ENCODE measurements around the gene TSEN54. TPM values are rescaled to one million over a fixed set of nuclear protein-coding genes. Genes with fewer than 3 reads are reported as not detected.

Gene TSEN54
- total and polyA plus RNA-seq, 2 donors = 36.3 to 91.0 TPM

DNA sequence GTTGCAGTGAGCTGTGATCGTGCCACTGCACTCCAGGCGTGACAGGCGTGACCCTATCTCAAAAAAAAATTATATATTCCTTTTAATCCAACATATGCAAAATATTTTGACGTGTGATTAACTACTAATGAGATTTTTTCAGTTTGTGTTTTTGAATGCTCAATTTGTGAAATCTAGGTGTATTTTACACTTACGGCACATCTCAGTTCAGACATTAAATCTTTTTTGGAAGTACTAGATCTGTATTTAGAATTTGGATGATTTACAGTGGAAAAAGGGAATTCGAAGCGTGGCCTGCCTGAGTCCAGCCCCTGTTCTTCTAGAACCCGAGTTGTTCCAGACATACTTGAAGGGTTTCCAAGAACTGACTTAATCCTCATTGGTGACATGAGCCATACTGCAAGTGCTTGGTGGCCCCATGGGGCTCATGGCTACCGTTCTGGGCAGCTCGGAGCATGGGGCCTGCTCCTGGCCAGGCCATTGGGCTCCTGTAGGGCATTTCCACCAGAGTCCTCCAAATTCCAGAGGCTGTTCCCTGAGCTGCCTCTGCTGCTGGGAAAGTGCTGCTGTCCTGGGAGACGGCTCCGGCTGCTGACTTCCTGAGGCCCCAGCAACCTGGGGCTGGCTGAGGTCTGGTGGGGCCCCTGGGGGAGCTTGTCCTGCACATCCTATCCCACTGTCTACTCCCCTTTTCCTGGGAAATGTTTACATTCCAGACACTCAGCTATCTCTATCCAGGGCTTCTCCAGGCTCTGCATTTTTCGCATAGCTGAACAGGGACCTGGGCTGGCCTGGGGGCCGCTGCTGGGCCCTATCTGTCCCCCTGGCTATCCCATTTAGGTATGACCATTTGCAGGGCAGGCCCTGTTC is 36.3 kb downstream of the TSEN54 start:
- H3K4me3 ChIP-seq (ENCODE audit: low read length in 2 of 2) = no peak overlapping the region
- 96% methylated on average over 14 of the region's 14 CpGs for WGBS
- no peaks in the 10 kb centered on the region for H3K9me3 ChIP-seq (ENCODE audit: control insufficient read depth in 2 of 2, insufficient read depth in 1 of 2, low read length in 1 of 2)
- no peaks in the 10 kb centered on the region for H3K27me3 ChIP-seq (ENCODE audit: control insufficient read depth in 2 of 2, insufficient read depth in 1 of 2, low read length in 1 of 2)
- H3K27ac ChIP-seq (ENCODE audit: low read depth in 1 of 2, low read length in 1 of 2) = no peak overlapping the region
- H3K36me3 ChIP-seq (ENCODE audit: control insufficient read depth in 2 of 2, insufficient read depth in 2 of 2, low read length in 1 of 2) = no peaks in the 10 kb centered on the region
- no peak for DNase-seq (ENCODE audit: low read depth in 6 of 9, low spot score in 9 of 9)
- H3K4me1 ChIP-seq (ENCODE audit: control insufficient read depth in 2 of 2, insufficient read depth in 2 of 2, low read length in 2 of 2) = no peaks in the 10 kb centered on the region

DNA sequence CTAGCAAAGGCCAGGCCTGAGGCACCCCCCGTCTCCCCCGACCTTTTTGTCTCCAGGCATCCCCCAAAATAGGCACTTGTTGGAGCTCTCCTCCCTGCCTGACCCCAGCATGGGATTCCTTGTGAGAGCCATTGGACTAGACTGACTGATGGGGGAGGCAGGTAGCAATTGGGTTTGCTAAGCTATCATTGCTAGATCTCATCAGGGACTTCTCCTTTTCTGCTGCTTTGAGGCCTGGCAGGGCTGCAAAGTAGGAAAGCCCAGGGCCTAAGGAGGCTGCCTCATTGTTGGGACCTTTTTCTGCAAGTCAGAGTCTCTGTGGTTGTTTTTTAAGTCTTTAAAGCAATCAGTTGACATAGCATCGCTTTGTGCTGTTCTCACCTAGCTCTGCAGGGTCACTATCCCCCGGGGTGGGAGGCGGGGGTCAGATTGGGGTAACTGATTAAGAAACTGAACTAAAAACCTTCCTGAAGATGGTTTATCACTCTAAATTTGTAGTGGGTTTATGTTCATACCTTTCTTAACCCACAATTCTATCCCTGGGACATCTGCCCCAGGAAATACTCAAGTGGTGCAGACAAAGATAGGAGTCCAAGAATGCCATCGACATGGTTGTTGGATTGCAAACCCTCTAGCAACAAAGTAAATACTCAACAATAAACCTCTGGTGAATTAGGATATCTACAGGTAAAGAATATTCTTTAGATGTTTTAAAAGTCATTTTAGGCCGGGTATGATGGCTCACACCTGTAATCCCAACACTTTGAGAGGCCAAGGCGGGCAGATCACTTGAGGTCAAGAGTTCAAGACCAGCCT is 37.2 kb downstream of the TSEN54 start:
- no peak for DNase-seq (ENCODE audit: low read depth in 6 of 9, low spot score in 9 of 9)
- Histone ChIP-seq H3K27ac (ENCODE audit: low read depth in 1 of 2, low read length in 1 of 2) (no peak overlapping the region), H3K4me1 (ENCODE audit: control insufficient read depth in 2 of 2, insufficient read depth in 2 of 2, low read length in 2 of 2) (no peaks in the 10 kb centered on the region), H3K36me3 (ENCODE audit: control insufficient read depth in 2 of 2, insufficient read depth in 2 of 2, low read length in 1 of 2) (no peaks in the 10 kb centered on the region), H3K4me3 (ENCODE audit: low read length in 2 of 2) (no peak overlapping the region), H3K27me3 (ENCODE audit: control insufficient read depth in 2 of 2, insufficient read depth in 1 of 2, low read length in 1 of 2) (no peaks in the 10 kb centered on the region), H3K9me3 (ENCODE audit: control insufficient read depth in 2 of 2, insufficient read depth in 1 of 2, low read length in 1 of 2) (no peaks in the 10 kb centered on the region)
- 90% methylated on average over 8 of the region's 8 CpGs for WGBS

DNA sequence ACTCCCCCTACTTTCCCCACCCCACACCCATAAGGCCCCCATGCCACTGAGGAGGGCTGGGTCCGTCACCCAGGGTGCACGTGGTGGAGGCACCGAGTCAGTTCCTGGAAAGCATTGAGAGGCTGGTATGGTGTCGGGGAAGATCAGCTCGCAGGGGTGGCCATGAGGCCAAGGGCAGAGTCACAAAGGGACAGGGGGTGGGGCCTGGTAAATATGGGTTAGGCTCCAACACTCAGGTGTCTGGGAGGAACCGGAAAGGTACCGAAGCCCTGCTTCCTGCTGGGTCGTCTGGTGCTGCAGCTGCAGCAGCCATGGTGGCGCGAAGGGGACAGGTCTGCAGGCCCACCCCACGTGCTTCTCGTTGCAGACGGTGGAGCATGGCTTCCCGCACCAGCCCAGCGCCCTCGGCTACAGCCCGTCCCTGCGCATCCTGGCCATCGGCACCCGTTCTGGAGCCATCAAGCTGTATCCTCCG is 39.4 kb downstream of the TSEN54 start:
- H3K9me3 ChIP-seq (ENCODE audit: control insufficient read depth in 2 of 2, insufficient read depth in 1 of 2, low read length in 1 of 2) = no peaks in the 10 kb centered on the region
- no peaks in the 10 kb centered on the region for H3K36me3 ChIP-seq (ENCODE audit: control insufficient read depth in 2 of 2, insufficient read depth in 2 of 2, low read length in 1 of 2)
- no peaks in the 10 kb centered on the region for H3K27me3 ChIP-seq (ENCODE audit: control insufficient read depth in 2 of 2, insufficient read depth in 1 of 2, low read length in 1 of 2)
- 97% methylated on average over 21 of the region's 21 CpGs for WGBS
- H3K4me3 ChIP-seq (ENCODE audit: low read length in 2 of 2) = no peak overlapping the region
- no peak overlapping the region for H3K27ac ChIP-seq (ENCODE audit: low read depth in 1 of 2, low read length in 1 of 2)
- H3K4me1 ChIP-seq (ENCODE audit: control insufficient read depth in 2 of 2, insufficient read depth in 2 of 2, low read length in 2 of 2) = no peaks in the 10 kb centered on the region
- no peak for DNase-seq (ENCODE audit: low read depth in 6 of 9, low spot score in 9 of 9)

DNA sequence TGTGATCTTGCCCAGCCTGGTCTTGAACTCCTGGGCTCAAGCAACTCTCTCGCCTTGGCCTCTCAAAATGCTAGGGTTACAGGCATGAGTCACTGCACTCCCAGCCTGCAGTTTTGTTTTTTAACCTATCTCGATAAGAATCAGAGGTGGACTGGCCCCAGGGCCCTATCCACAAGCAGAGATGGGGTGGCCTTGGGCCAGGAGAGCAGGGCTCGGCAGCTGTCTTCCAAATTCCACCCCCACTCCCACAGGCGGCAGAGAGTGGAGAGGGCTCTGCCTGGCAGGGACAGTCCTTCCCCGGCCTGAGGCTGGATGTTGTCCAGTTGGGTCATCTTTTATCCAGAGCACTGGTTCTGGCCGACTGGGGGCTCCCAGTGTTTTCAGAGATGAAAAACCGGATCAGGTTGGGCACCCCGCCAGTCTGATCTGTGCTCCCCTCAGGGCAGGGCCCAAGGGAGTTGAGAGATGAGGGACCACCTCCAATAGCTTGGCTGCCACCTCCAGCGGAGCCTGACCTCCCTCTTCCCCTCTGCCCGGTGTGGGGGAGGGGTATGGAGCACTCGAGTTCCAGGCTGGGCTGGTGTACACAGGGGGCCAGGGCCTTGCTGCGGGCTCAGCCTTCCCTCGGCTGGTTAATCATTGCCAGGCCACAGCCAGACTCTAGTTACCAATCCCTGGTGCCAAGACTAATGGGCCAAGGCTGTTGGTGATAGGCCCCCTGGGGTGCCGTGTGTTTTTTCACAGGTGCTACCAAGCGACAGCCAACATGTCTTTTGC is 40.9 kb downstream of the TSEN54 start:
- DNase-seq (ENCODE audit: low read depth in 6 of 9, low spot score in 9 of 9) = no peak
- Histone ChIP-seq H3K27ac (ENCODE audit: low read depth in 1 of 2, low read length in 1 of 2) (no peak overlapping the region), H3K4me1 (ENCODE audit: control insufficient read depth in 2 of 2, insufficient read depth in 2 of 2, low read length in 2 of 2) (no peaks in the 10 kb centered on the region), H3K36me3 (ENCODE audit: control insufficient read depth in 2 of 2, insufficient read depth in 2 of 2, low read length in 1 of 2) (no peaks in the 10 kb centered on the region), H3K9me3 (ENCODE audit: control insufficient read depth in 2 of 2, insufficient read depth in 1 of 2, low read length in 1 of 2) (no peaks in the 10 kb centered on the region), H3K27me3 (ENCODE audit: control insufficient read depth in 2 of 2, insufficient read depth in 1 of 2, low read length in 1 of 2) (no peaks in the 10 kb centered on the region), H3K4me3 (ENCODE audit: low read length in 2 of 2) (no peak overlapping the region)
- WGBS = 95% methylated on average over 15 of the region's 15 CpGs

DNA sequence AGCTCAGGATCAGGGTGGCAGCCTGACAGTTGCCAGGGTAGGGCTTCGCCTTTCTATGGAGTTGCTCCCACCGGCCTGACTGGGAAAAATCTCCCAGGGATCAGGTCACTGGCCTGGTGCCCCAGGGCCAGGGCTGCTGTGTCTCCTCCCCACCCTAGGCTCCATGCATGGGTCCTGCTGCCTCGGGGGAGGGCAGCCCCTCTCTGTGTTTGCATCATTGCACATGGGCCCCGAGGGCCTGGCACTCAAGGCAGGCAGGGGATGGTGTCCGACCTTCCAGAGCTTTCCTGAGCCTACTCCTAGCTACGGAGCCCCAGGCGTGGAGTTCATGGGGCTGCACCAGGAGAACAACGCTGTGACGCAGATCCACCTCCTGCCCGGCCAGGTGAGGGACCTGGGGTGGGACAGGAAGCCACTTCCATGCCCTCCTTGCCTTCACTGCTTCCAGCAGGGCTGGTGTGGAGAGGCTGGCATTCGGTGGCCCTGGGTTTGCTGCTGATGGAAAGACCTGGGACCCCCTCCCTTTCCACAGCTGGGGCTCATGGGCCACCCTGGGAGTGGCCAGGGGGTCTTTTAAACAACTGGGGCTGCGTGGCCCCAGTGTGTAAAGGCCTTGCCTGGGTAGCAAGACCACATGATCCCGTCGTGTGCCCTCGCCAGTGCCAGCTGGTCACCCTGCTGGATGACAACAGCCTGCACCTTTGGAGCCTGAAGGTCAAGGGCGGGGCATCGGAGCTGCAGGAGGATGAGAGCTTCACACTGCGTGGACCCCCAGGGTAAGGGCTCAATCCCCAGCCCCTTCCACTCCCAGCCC is 41.7 kb downstream of the TSEN54 start:
- H3K36me3 ChIP-seq (ENCODE audit: control insufficient read depth in 2 of 2, insufficient read depth in 2 of 2, low read length in 1 of 2) = peaks cover 0 to 1% of the 10 kb centered on the region in 2 donors
- H3K27me3 ChIP-seq (ENCODE audit: control insufficient read depth in 2 of 2, insufficient read depth in 1 of 2, low read length in 1 of 2) = no peaks in the 10 kb centered on the region
- no peak for DNase-seq (ENCODE audit: low read depth in 6 of 9, low spot score in 9 of 9)
- H3K4me3 ChIP-seq (ENCODE audit: low read length in 2 of 2) = no peak overlapping the region
- no peaks in the 10 kb centered on the region for H3K4me1 ChIP-seq (ENCODE audit: control insufficient read depth in 2 of 2, insufficient read depth in 2 of 2, low read length in 2 of 2)
- no peak overlapping the region for H3K27ac ChIP-seq (ENCODE audit: low read depth in 1 of 2, low read length in 1 of 2)
- H3K9me3 ChIP-seq (ENCODE audit: control insufficient read depth in 2 of 2, insufficient read depth in 1 of 2, low read length in 1 of 2) = no peaks in the 10 kb centered on the region
- 95% methylated on average over 18 of the region's 18 CpGs for WGBS

DNA sequence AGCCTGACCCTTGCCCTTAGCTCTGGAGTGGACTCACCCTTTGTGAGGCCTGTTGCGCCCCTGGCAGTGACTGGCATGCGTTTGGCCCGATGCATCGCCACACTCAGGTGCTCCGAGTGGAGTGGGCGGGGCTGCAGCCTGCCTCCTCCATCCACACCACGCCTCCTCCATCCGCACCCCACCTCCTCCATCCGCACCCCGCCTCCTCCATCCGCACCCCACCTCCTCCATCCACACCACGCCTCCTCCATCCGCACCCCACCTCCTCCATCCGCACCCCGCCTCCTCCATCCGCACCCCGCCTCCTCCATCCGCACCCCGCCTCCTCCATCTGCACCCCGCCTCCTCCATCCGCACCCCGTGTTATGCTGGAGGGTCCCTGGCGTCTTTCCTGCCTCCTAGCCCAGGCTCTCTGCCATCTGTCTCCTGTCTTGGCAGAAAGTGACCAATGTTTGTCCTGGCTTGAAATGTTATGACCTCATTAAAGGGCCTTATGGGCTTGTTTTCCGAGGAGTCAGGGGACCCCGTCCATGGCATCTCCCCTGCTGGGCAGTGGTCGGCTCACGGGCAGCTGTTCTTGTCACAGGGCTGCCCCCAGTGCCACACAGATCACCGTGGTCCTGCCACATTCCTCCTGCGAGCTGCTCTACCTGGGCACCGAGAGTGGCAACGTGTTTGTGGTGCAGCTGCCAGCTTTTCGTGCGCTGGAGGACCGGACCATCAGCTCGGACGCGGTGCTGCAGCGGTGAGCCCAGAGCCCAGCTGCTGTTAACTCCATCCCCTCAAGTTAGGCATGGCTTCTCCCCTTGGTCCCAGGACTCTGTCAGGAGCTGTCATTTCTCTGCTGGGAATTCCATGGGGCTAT is 42.6 kb downstream of the TSEN54 start:
- Histone ChIP-seq H3K36me3 (ENCODE audit: control insufficient read depth in 2 of 2, insufficient read depth in 2 of 2, low read length in 1 of 2) (peaks cover 0 to 3% of the 10 kb centered on the region in 2 donors), H3K27ac (ENCODE audit: low read depth in 1 of 2, low read length in 1 of 2) (no peak overlapping the region), H3K27me3 (ENCODE audit: control insufficient read depth in 2 of 2, insufficient read depth in 1 of 2, low read length in 1 of 2) (no peaks in the 10 kb centered on the region), H3K4me3 (ENCODE audit: low read length in 2 of 2) (no peak overlapping the region), H3K4me1 (ENCODE audit: control insufficient read depth in 2 of 2, insufficient read depth in 2 of 2, low read length in 2 of 2) (no peaks in the 10 kb centered on the region), H3K9me3 (ENCODE audit: control insufficient read depth in 2 of 2, insufficient read depth in 1 of 2, low read length in 1 of 2) (no peaks in the 10 kb centered on the region)
- DNase-seq (ENCODE audit: low read depth in 6 of 9, low spot score in 9 of 9) = no peak
- 92% methylated on average over 36 of the region's 38 CpGs for WGBS

DNA sequence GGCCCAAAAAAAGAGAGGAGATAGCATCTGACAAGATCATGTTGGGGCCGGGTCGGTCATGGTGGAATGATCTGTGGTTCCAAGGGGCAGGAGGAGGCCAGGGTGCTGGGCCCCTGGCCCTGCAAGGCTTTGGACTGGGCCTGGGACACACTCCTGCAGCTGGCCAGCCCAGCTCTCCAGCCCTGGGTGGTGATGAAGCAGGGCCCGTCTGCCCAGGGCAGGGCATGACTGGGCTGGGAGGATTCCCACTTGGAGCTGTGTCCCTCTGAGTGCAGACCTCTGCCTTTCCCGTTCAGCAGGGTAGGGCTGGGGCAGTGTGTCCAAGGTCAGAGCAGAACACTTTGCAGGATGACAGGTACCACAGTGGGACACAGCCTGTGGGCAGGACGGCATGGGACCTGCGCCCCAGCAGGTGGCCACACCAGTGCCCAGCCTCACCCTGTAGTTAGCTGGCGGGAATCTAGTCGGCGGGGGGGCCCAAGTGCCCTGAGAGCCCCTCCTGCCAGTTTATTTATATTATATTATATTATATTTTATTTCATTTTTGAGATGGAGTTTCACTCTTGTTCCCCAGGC is 43.7 kb downstream of the TSEN54 start:
- no peak overlapping the region for H3K27ac ChIP-seq (ENCODE audit: low read depth in 1 of 2, low read length in 1 of 2)
- no peaks in the 10 kb centered on the region for H3K9me3 ChIP-seq (ENCODE audit: control insufficient read depth in 2 of 2, insufficient read depth in 1 of 2, low read length in 1 of 2)
- H3K4me3 ChIP-seq (ENCODE audit: low read length in 2 of 2) = no peak overlapping the region
- no peaks in the 10 kb centered on the region for H3K27me3 ChIP-seq (ENCODE audit: control insufficient read depth in 2 of 2, insufficient read depth in 1 of 2, low read length in 1 of 2)
- WGBS = 92% methylated on average over 9 of the region's 9 CpGs
- DNase-seq (ENCODE audit: low read depth in 6 of 9, low spot score in 9 of 9) = no peak
- no peaks in the 10 kb centered on the region for H3K4me1 ChIP-seq (ENCODE audit: control insufficient read depth in 2 of 2, insufficient read depth in 2 of 2, low read length in 2 of 2)
- peaks cover 0 to 3% of the 10 kb centered on the region in 2 donors for H3K36me3 ChIP-seq (ENCODE audit: control insufficient read depth in 2 of 2, insufficient read depth in 2 of 2, low read length in 1 of 2)

Data from thymus (tissue), 11 donors.